IMR-90 (cell line): ENCODE measurements around the gene KCNN3. TPM values are rescaled to one million over a fixed set of nuclear protein-coding genes. Genes with fewer than 3 reads are reported as not detected.

ENCODE experiments used
- ATAC-seq: fragments of 200-7000 bp; cut with Tn5 transposase; 2 replicates; pipeline ENCODE4 v1.9.1; 2020; ENCODE audit warnings: low read depth, mild to moderate bottlenecking, moderate library complexity
- BruUV-seq: library from RNA; stranded (reverse); fragments of 400-500 nt; replicated peaks from 2 replicates; lab custom pipeline; 2021; lab: Mats Ljungman, UMichigan
- CTCF ChIA-PET: fragments of 300-600 bp; formaldehyde crosslinking; extraction: SDS; loops from one replicate; lab custom pipeline; 2021; ENCODE audit warnings: antibody characterized with exemption; lab: Yijun Ruan, JAX
- POLR2A ChIA-PET: fragments of 300-600 bp; sonication (Branson Sonifier 250); formaldehyde crosslinking; loops from one replicate; lab custom pipeline; 2022; ENCODE audit warnings: antibody characterized with exemption; ENCODE audit not compliant: unreplicated experiment; lab: Charles Lee
- DNase-seq: peaks from one replicate; pipeline ENCODE4 v3.0.0; 2013
- H2AFZ ChIP-seq: replicated peaks from 2 replicates; pipeline ENCODE3; 2013; ENCODE audit warnings: low read length, mild to moderate bottlenecking; ENCODE audit not compliant: poor library complexity
- H2AK5ac ChIP-seq: 2 replicates; pipeline ENCODE4 v1.6.1; 2013; ENCODE audit warnings: low read depth, low read length, inconsistent platforms
- H2AK9ac ChIP-seq: replicated peaks from 2 replicates; pipeline ENCODE3; 2013; ENCODE audit warnings: mild to moderate bottlenecking, low read depth, low read length, moderate library complexity; ENCODE audit not compliant: poor library complexity
- H2BK120ac ChIP-seq: 2 replicates; pipeline ENCODE4 v1.6.1; 2013; ENCODE audit warnings: low read depth, low read length, inconsistent platforms
- H2BK15ac ChIP-seq: 3 replicates; pipeline ENCODE4 v1.6.1; 2013; ENCODE audit warnings: low read depth, low read length, inconsistent platforms
- H2BK20ac ChIP-seq: 2 replicates; pipeline ENCODE4 v1.6.1; 2013; ENCODE audit warnings: low read depth, mild to moderate bottlenecking, inconsistent platforms, low read length, moderate library complexity
- H2BK5ac ChIP-seq: 2 replicates; pipeline ENCODE4 v1.6.1; 2013; ENCODE audit warnings: mild to moderate bottlenecking, low read depth, low read length, inconsistent platforms; ENCODE audit not compliant: poor library complexity, severe bottlenecking
- H3K14ac ChIP-seq: replicated peaks from 2 replicates; pipeline ENCODE4 v1.6.1; 2013; ENCODE audit warnings: low read depth, low read length, inconsistent platforms
- H3K18ac ChIP-seq: 2 replicates; pipeline ENCODE4 v1.6.1; 2013; ENCODE audit warnings: low read depth, low read length, control low read depth
- H3K23ac ChIP-seq: 2 replicates; pipeline ENCODE4 v1.6.1; 2013; ENCODE audit warnings: low read depth, low read length, inconsistent platforms
- H3K27ac ChIP-seq: 2 replicates; pipeline ENCODE4 v1.5.1; 2013; ENCODE audit warnings: mild to moderate bottlenecking, control low read depth, low read length; ENCODE audit not compliant: insufficient read depth
- H3K27me3 ChIP-seq: 2 replicates; pipeline ENCODE4 v1.6.1; 2013; ENCODE audit warnings: low read length; ENCODE audit not compliant: control insufficient read depth, insufficient read depth
- H3K36me3 ChIP-seq: 2 replicates; pipeline ENCODE4 v1.6.1; 2013; ENCODE audit warnings: low read length, mixed read lengths; ENCODE audit not compliant: control insufficient read depth, insufficient read depth
- H3K4ac ChIP-seq: 2 replicates; pipeline ENCODE4 v1.6.1; 2013; ENCODE audit warnings: low read depth, low read length, inconsistent platforms
- H3K4me1 ChIP-seq: 2 replicates; pipeline ENCODE4 v1.6.1; 2013; ENCODE audit warnings: low read length, mixed read lengths; ENCODE audit not compliant: control insufficient read depth, insufficient read depth
- H3K4me2 ChIP-seq: 2 replicates; pipeline ENCODE4 v1.6.1; 2013; ENCODE audit warnings: low read depth, mild to moderate bottlenecking, control low read depth, low read length, moderate library complexity
- H3K4me3 ChIP-seq: 2 replicates; pipeline ENCODE4 v1.5.1; 2013; ENCODE audit warnings: low read depth, mild to moderate bottlenecking, control low read depth, low read length, moderate library complexity; ENCODE audit not compliant: insufficient read depth
- H3K56ac ChIP-seq: 2 replicates; pipeline ENCODE4 v1.6.1; 2013; ENCODE audit warnings: low read length, inconsistent platforms; ENCODE audit not compliant: insufficient read depth; ENCODE audit errors: extremely low read depth
- H3K79me1 ChIP-seq, 2 experiments: 2 replicates each; pipeline ENCODE4 v1.6.1; 2013; ENCODE audit warnings: low read length in 2 of 2, inconsistent platforms in 1 of 2, low read depth in 1 of 2
- H3K9ac ChIP-seq: 2 replicates; pipeline ENCODE4 v1.6.1; 2013; ENCODE audit warnings: low read depth, low read length, control low read depth
- H3K9me1 ChIP-seq: 2 replicates; pipeline ENCODE4 v1.6.1; 2013; ENCODE audit warnings: low read length, inconsistent platforms; ENCODE audit not compliant: insufficient read depth
- H3K9me3 ChIP-seq: 2 replicates; pipeline ENCODE4 v1.6.1; 2013; ENCODE audit warnings: low read length; ENCODE audit not compliant: control insufficient read depth, insufficient read depth
- H4K20me1 ChIP-seq: 2 replicates; pipeline ENCODE4 v1.6.1; 2013; ENCODE audit warnings: low read length, inconsistent platforms; ENCODE audit not compliant: insufficient read depth
- H4K5ac ChIP-seq: 2 replicates; pipeline ENCODE4 v1.6.1; 2013; ENCODE audit warnings: mild to moderate bottlenecking, low read depth, low read length, control low read depth
- H4K8ac ChIP-seq, 2 experiments: 2 replicates each; pipeline ENCODE4 v1.6.1; 2013; ENCODE audit warnings: low read depth in 2 of 2, low read length in 2 of 2, control low read depth in 1 of 2, inconsistent platforms in 1 of 2
- H4K91ac ChIP-seq: 2 replicates; pipeline ENCODE4 v1.6.1; 2013; ENCODE audit warnings: low read depth, low read length, inconsistent platforms; ENCODE audit not compliant: insufficient read depth
- BHLHE40 ChIP-seq: fragments of 150-350 bp; IDR thresholded peaks from 2 replicates; pipeline ENCODE4 v1.6.1; 2016; ENCODE audit warnings: mild to moderate bottlenecking, low read depth, low read length
- CHD1 ChIP-seq: IDR thresholded peaks from 2 replicates; pipeline ENCODE4 v1.6.1; 2012; ENCODE audit warnings: low read depth, low read length, improper control_type of control experiment
- MAFK ChIP-seq: IDR thresholded peaks from 2 replicates; pipeline ENCODE4 v1.6.1; 2012; ENCODE audit warnings: low read depth, low read length, improper control_type of control experiment
- MAZ ChIP-seq: IDR thresholded peaks from 2 replicates; pipeline ENCODE4 v1.6.1; 2012; ENCODE audit warnings: low read depth, mild to moderate bottlenecking, low read length, improper control_type of control experiment, moderate library complexity, borderline replicate concordance
- MXI1 ChIP-seq: IDR thresholded peaks from 2 replicates; pipeline ENCODE4 v1.6.1; 2012; ENCODE audit warnings: low read depth, mild to moderate bottlenecking, low read length, moderate library complexity, borderline replicate concordance
- NFE2L2 ChIP-seq: fragments of 150-350 bp; IDR thresholded peaks from 2 replicates; pipeline ENCODE4 v1.6.1; 2016; ENCODE audit warnings: low read depth, mild to moderate bottlenecking, low read length
- POLR2A ChIP-seq: IDR thresholded peaks from 2 replicates; pipeline ENCODE4 v1.6.1; 2012; ENCODE audit warnings: mild to moderate bottlenecking, low read depth, low read length
- RCOR1 ChIP-seq: IDR thresholded peaks from 2 replicates; pipeline ENCODE4 v1.6.1; 2012; ENCODE audit warnings: mild to moderate bottlenecking, low read length, improper control_type of control experiment; ENCODE audit not compliant: insufficient replicate concordance
- SMC3 ChIP-seq: fragments of 150-350 bp; IDR thresholded peaks from 2 replicates; pipeline ENCODE4 v1.6.1; 2016; ENCODE audit warnings: low read depth, mild to moderate bottlenecking, antibody characterized with exemption, low read length, moderate library complexity
- USF2 ChIP-seq: fragments of 150-350 bp; IDR thresholded peaks from 2 replicates; pipeline ENCODE4 v1.6.1; 2017; ENCODE audit warnings: mild to moderate bottlenecking, antibody characterized with exemption, low read length, low read depth
- WGBS, 2 experiments: methylation state at CpG; one replicate each; pipeline versions ENCODE4 v1.1.5 to v1.1.7; 2013; ENCODE audit warnings: missing lambda C conversion rate in 2 of 2; ENCODE audit not compliant: insufficient read length in 1 of 2; ENCODE audit errors: extremely low coverage in 2 of 2; 5-methylcytosine and 5-hydroxymethylcytosine counted together
- dilution Hi-C: fragments of 300-500 bp; cut with HindIII; formaldehyde crosslinking; loops from one replicate; pipeline ENCODE4 v1.14.3; 2018; ENCODE audit warnings: low sequenced_read_pairs; ENCODE audit not compliant: unreplicated experiment
- in situ Hi-C: fragments of 300-500 bp; cut with MboI; formaldehyde crosslinking; loops from 3 replicates; pipeline ENCODE4 v1.14.3; 2019; ENCODE audit warnings: low sequenced_read_pairs, inconsistent platforms, mixed read lengths
- intact Hi-C: fragments of 100-400 bp; cut with micrococcal nuclease; formaldehyde crosslinking; loops from 2 replicates; pipeline ENCODE4 v1.10.0; 2022
- polyA plus RNA-seq, 3 experiments: library from polyadenylated mRNA; depleted of rRNA; stranded (reverse); fragments of >200 nt; gene quantifications; 2 replicates each; pipeline ENCODE4 v1.2.3, GENCODE V29; 2012; ENCODE audit warnings: low replicate concordance in 1 of 3
- total RNA-seq: library from RNA; depleted of rRNA; stranded (reverse); fragments of >200 nt; gene quantifications from 2 replicates; pipeline ENCODE4 v1.2.3, GENCODE V29; 2012
- TF ChIP-seq, protein P1 (sequence below): conservative IDR thresholded peaks from 2 replicates; pipeline ENCODE4 v1.5.1; 2012; ENCODE audit warnings: mild to moderate bottlenecking, low read depth, low read length, improper control_type of control experiment
- TF ChIP-seq, protein P2 (sequence below): fragments of 150-350 bp; IDR thresholded peaks from 2 replicates; pipeline ENCODE4 v1.6.1; 2016; ENCODE audit warnings: low read depth, mild to moderate bottlenecking, low read length, moderate library complexity, borderline replicate concordance

Gene KCNN3
- total and polyA plus RNA-seq, 2 of the 4 experiments (the other 2 are of a cell fraction) = 0.02 TPM; not detected in 1

- Histone ChIP-seq H3K79me1 (no peaks in the 10 kb centered on the region), H4K20me1 (peaks cover 5% of the 10 kb centered on the region; the same call in 1 of the 2 replicates), H3K27ac (no peak overlapping the region), H3K14ac (no peak overlapping the region), H2BK20ac (no peak overlapping the region), H2BK120ac (no peak overlapping the region), H3K27me3 (peaks cover 17% of the 10 kb centered on the region), H3K4me2 (no peak overlapping the region), H3K36me3 (no peaks in the 10 kb centered on the region), H3K4me1 (peaks cover 10% of the 10 kb centered on the region), H3K4me3 (no peak overlapping the region), H2AK5ac (no peak overlapping the region), H3K4ac (no peak overlapping the region), H3K56ac (no peak overlapping the region), H2BK15ac (no peak overlapping the region), H3K9ac (no peak overlapping the region), H2AK9ac (no peak overlapping the region), H3K9me1 (peaks cover 9% of the 10 kb centered on the region; the same call in 1 of the 2 replicates), H3K23ac (no peak overlapping the region), H4K91ac (no peak overlapping the region), H3K9me3 (no peaks in the 10 kb centered on the region), H4K8ac (no peak overlapping the region), H3K18ac (no peak overlapping the region), H4K5ac (no peak overlapping the region), H2AFZ (no peak overlapping the region), H2BK5ac (no peak overlapping the region)
- WGBS, 2 experiments = 89% methylated on average over 3 of the region's 13 CpGs; no CpG with 5 or more reads in 1 of the 2 experiments
- ATAC-seq = no peak
- intact Hi-C loops = no loop called here
- no peak for TF ChIP-seq SMC3
- TF ChIP-seq CHD1 = no peak
- TF ChIP-seq RCOR1 = no peak
- no peak for TF ChIP-seq POLR2A
- TF ChIP-seq BHLHE40 = no peak
- no peak for TF ChIP-seq MAFK
- TF ChIP-seq, protein P1, sequence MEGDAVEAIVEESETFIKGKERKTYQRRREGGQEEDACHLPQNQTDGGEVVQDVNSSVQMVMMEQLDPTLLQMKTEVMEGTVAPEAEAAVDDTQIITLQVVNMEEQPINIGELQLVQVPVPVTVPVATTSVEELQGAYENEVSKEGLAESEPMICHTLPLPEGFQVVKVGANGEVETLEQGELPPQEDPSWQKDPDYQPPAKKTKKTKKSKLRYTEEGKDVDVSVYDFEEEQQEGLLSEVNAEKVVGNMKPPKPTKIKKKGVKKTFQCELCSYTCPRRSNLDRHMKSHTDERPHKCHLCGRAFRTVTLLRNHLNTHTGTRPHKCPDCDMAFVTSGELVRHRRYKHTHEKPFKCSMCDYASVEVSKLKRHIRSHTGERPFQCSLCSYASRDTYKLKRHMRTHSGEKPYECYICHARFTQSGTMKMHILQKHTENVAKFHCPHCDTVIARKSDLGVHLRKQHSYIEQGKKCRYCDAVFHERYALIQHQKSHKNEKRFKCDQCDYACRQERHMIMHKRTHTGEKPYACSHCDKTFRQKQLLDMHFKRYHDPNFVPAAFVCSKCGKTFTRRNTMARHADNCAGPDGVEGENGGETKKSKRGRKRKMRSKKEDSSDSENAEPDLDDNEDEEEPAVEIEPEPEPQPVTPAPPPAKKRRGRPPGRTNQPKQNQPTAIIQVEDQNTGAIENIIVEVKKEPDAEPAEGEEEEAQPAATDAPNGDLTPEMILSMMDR = no peak
- no peak for TF ChIP-seq MAZ
- no peak for TF ChIP-seq MXI1
- TF ChIP-seq, protein P2, sequence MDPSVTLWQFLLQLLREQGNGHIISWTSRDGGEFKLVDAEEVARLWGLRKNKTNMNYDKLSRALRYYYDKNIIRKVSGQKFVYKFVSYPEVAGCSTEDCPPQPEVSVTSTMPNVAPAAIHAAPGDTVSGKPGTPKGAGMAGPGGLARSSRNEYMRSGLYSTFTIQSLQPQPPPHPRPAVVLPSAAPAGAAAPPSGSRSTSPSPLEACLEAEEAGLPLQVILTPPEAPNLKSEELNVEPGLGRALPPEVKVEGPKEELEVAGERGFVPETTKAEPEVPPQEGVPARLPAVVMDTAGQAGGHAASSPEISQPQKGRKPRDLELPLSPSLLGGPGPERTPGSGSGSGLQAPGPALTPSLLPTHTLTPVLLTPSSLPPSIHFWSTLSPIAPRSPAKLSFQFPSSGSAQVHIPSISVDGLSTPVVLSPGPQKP = no peak
- TF ChIP-seq USF2 = no peak
- TF ChIP-seq NFE2L2 = no peak
- CTCF ChIA-PET = no interaction called here
- BruUV-seq = no TSS peak
- no peak for DNase-seq
- in situ Hi-C loops = no loop called here
- POLR2A ChIA-PET = interaction anchor here (0.6 kb wide), 1 partner anchor 209 kb away, joined by 4 read pairs; no protein-coding TSS in a partner anchor
- dilution Hi-C loops = no loop called here
These were observed 143.0 kb downstream of the KCNN3 start for GRCh38 chr1:154726896-154727753.
